GM12878 (cell line): ENCODE measurements around the gene PRKN. TPM values are rescaled to one million over a fixed set of nuclear protein-coding genes. Genes with fewer than 3 reads are reported as not detected.

Source experiments
- ATAC-seq: fragments of 200-7000 bp; cut with Tn5 transposase; 3 replicates; pipeline ENCODE4 v1.9.1; 2020; ENCODE audit warnings: mild to moderate bottlenecking, moderate library complexity
- BruUV-seq: library from RNA; stranded (reverse); fragments of 400-500 nt; replicated peaks from 2 replicates; lab custom pipeline; 2021; lab: Mats Ljungman, UMichigan
- CTCF ChIA-PET: fragments of 300-600 bp; sonication (Branson Sonifier 250); formaldehyde crosslinking; extraction: SDS; loops from one replicate; lab custom pipeline; 2021; ENCODE audit warnings: inconsistent platforms; lab: Yijun Ruan, JAX
- POLR2A ChIA-PET: fragments of 350-600 bp; formaldehyde crosslinking; extraction: SDS; loops from one replicate; lab custom pipeline; 2021; ENCODE audit warnings: inconsistent platforms; lab: Charles Lee
- RAD21 ChIA-PET: fragments of 300-600 bp; sonication (Branson Sonifier 250); formaldehyde crosslinking; loops from one replicate; lab custom pipeline; 2023; ENCODE audit warnings: antibody characterized with exemption; ENCODE audit not compliant: unreplicated experiment; lab: Charles Lee
- SMC1A ChIA-PET: fragments of 300-600 bp; sonication (Branson Sonifier 250); formaldehyde crosslinking; loops from one replicate; lab custom pipeline; 2023; ENCODE audit not compliant: unreplicated experiment, uncharacterized antibody; lab: Charles Lee
- DNase-seq: peaks from one replicate; pipeline ENCODE4 v3.0.0-alpha.2; 2011; ENCODE audit warnings: low read depth, low spot score
- FAIRE-seq: peaks from 3 replicates; lab custom pipeline; 2011; peaks lifted over from hg19 to GRCh38; lab: Jason Lieb, UNC
- H2AFZ ChIP-seq: 2 replicates; pipeline ENCODE4 v1.6.0; 2011; ENCODE audit warnings: low read depth, low read length, control low read depth; ENCODE audit not compliant: control insufficient read depth
- H3K27ac ChIP-seq: 2 replicates; pipeline ENCODE4 v1.5.1; 2011; ENCODE audit warnings: control low read depth; ENCODE audit not compliant: control insufficient read depth, insufficient read depth
- H3K27me3 ChIP-seq, 2 experiments: replicated peaks in 1 of 2; 2 replicates each; pipeline versions ENCODE4 v1.6.0 to v1.6.1; 2011; ENCODE audit warnings: low read length in 1 of 2; ENCODE audit not compliant: control insufficient read depth in 2 of 2, insufficient read depth in 2 of 2
- H3K36me3 ChIP-seq, 2 experiments: 2 replicates each; pipeline ENCODE4 v1.5.1; 2011; ENCODE audit warnings: low read length in 1 of 2; ENCODE audit not compliant: control insufficient read depth in 2 of 2, insufficient read depth in 2 of 2
- H3K4me1 ChIP-seq: 2 replicates; pipeline ENCODE4 v1.6.1; 2011; ENCODE audit warnings: mild to moderate bottlenecking, low read length, moderate library complexity, mixed read lengths; ENCODE audit not compliant: control insufficient read depth, insufficient read depth
- H3K4me2 ChIP-seq: 2 replicates; pipeline ENCODE4 v1.6.0; 2011; ENCODE audit warnings: control low read depth; ENCODE audit not compliant: control insufficient read depth, insufficient read depth
- H3K4me3 ChIP-seq: fragments of 200-600 bp; sonication (generic); 2 replicates; pipeline ENCODE4 v1.5.1; 2016
- H3K79me2 ChIP-seq: 2 replicates; pipeline ENCODE4 v1.6.0; 2011; ENCODE audit warnings: low read length; ENCODE audit not compliant: control insufficient read depth, insufficient read depth
- H3K9ac ChIP-seq: 2 replicates; pipeline ENCODE4 v1.8.0; 2011; ENCODE audit warnings: low read length, control low read depth, mixed read lengths; ENCODE audit not compliant: control insufficient read depth, insufficient read depth
- H3K9me3 ChIP-seq: replicated peaks from 3 replicates; pipeline ENCODE4 v1.5.1; 2011; ENCODE audit warnings: mild to moderate bottlenecking, low read length; ENCODE audit not compliant: control insufficient read depth, insufficient read depth
- H4K20me1 ChIP-seq: 2 replicates; pipeline ENCODE4 v1.6.0; 2011; ENCODE audit not compliant: control insufficient read depth, insufficient read depth
- BHLHE40 ChIP-seq, 2 experiments: fragments of 450-650 bp in 1 of 2; IDR thresholded peaks; 2 replicates each; pipeline ENCODE4 v1.6.1; 2011 to 2017; ENCODE audit warnings: low read depth in 2 of 2, borderline replicate concordance in 1 of 2, improper control_type of control experiment in 1 of 2, low read length in 1 of 2, mild to moderate bottlenecking in 1 of 2
- BMI1 ChIP-seq: fragments of 450-650 bp; IDR thresholded peaks from 2 replicates; pipeline ENCODE4 v1.6.1; 2016; ENCODE audit warnings: mild to moderate bottlenecking, moderate library complexity, borderline replicate concordance
- BRCA1 ChIP-seq: IDR thresholded peaks from 2 replicates; pipeline ENCODE4 v1.6.1; 2011; ENCODE audit warnings: low read depth, low read length, improper control_type of control experiment
- CBX3 ChIP-seq: fragments of 200-600 bp; sonication (generic); IDR thresholded peaks from 2 replicates; pipeline ENCODE4 v1.6.1; 2016; ENCODE audit warnings: low read depth, borderline replicate concordance
- EP300 ChIP-seq, 2 experiments: fragments of 150-350 bp in 1 of 2; IDR thresholded peaks; 2 replicates each; pipeline ENCODE4 v1.6.1; 2011 to 2012; ENCODE audit warnings: low read depth in 2 of 2, low read length in 2 of 2, borderline replicate concordance in 1 of 2, improper control_type of control experiment in 1 of 2, inconsistent platforms in 1 of 2; ENCODE audit not compliant: control insufficient read depth in 1 of 2
- HCFC1 ChIP-seq: fragments of 150-350 bp; IDR thresholded peaks from 2 replicates; pipeline ENCODE4 v1.6.1; 2014; ENCODE audit warnings: low read length
- JUND ChIP-seq: IDR thresholded peaks from 2 replicates; pipeline ENCODE4 v1.6.1; 2012; ENCODE audit warnings: low read depth, mild to moderate bottlenecking, low read length, improper control_type of control experiment, moderate library complexity
- KLF5 ChIP-seq: fragments of 450-650 bp; IDR thresholded peaks from 2 replicates; pipeline ENCODE4 v1.6.1; 2014; ENCODE audit warnings: mild to moderate bottlenecking; ENCODE audit not compliant: partially characterized antibody
- MYB ChIP-seq: fragments of 150-350 bp; IDR thresholded peaks from 2 replicates; pipeline ENCODE4 v1.6.1; 2014; ENCODE audit warnings: mild to moderate bottlenecking, low read depth, low read length, borderline replicate concordance
- NR2C2 ChIP-seq: IDR thresholded peaks from 2 replicates; pipeline ENCODE4 v1.6.1; 2011; ENCODE audit warnings: borderline replicate concordance, low read depth; ENCODE audit not compliant: control insufficient read depth, insufficient read length
- RBBP5 ChIP-seq: fragments of 200-600 bp; sonication (generic); conservative IDR thresholded peaks from 2 replicates; pipeline ENCODE4 v1.6.1; 2016
- SIN3A ChIP-seq: IDR thresholded peaks from 2 replicates; pipeline ENCODE4 v1.6.1; 2012; ENCODE audit warnings: low read depth, low read length, improper control_type of control experiment
- SIX5 ChIP-seq: IDR thresholded peaks from 2 replicates; pipeline ENCODE4 v1.6.1; 2011; ENCODE audit warnings: mild to moderate bottlenecking, low read depth, low read length, moderate library complexity; ENCODE audit not compliant: severe bottlenecking
- TAF1 ChIP-seq: IDR thresholded peaks from 2 replicates; pipeline ENCODE4 v1.6.1; 2011; ENCODE audit warnings: mild to moderate bottlenecking, low read depth, low read length, borderline replicate concordance
- TBL1XR1 ChIP-seq: IDR thresholded peaks from 2 replicates; pipeline ENCODE4 v1.6.1; 2012; ENCODE audit warnings: low read depth, low read length, improper control_type of control experiment
- ZNF207 ChIP-seq: fragments of 450-650 bp; IDR thresholded peaks from 2 replicates; pipeline ENCODE4 v1.6.1; 2014; ENCODE audit warnings: antibody characterized with exemption, mild to moderate bottlenecking, borderline replicate concordance
- ZZZ3 ChIP-seq: IDR thresholded peaks from 2 replicates; pipeline ENCODE4 v1.6.1; 2011; ENCODE audit warnings: low read depth; ENCODE audit not compliant: control insufficient read depth, insufficient read length
- WGBS: methylation state at CpG from one replicate; pipeline ENCODE4 v1.1.6; 2016; ENCODE audit warnings: low lambda C conversion rate; ENCODE audit not compliant: insufficient replicate concordance, insufficient coverage; ENCODE audit errors: missing lambda C conversion rate; 5-methylcytosine and 5-hydroxymethylcytosine counted together
- in situ Hi-C: fragments of 300-500 bp; cut with MboI; formaldehyde crosslinking; loops from 9 replicates; pipeline ENCODE4 v1.14.3; 2018; ENCODE audit warnings: mixed read lengths
- intact Hi-C: fragments of 100-400 bp; cut with micrococcal nuclease; formaldehyde crosslinking; loops from one replicate; pipeline ENCODE4 v1.14.2; 2022; ENCODE audit not compliant: unreplicated experiment
- polyA plus RNA-seq, 11 experiments: library from polyadenylated mRNA; depleted of rRNA in 4 of 11; unstranded in 6 of 11; stranded (reverse) in 5 of 11; fragments of >200 nt; fragmentation: Nextera tagmentation in 4 of 11; fragmentation: Illumina TruSeq in 1 of 11; extraction: Ambion mirVana in 4 of 11; extraction: Trizol in 1 of 11; gene quantifications; 1 replicate in 1 of 11; 2 replicates in 10 of 11; pipeline versions ENCODE4 v1.2.1 to v1.2.3, GENCODE V29; 2011 to 2016; ENCODE audit warnings: inconsistent platforms in 2 of 11, missing spikeins in 2 of 11, low read depth in 1 of 11
- total RNA-seq, 4 experiments: library from RNA; depleted of rRNA in 3 of 4; stranded (reverse); fragments of >200 nt in 3 of 4; fragmentation: Illumina TruSeq in 1 of 4; extraction: Trizol in 1 of 4; gene quantifications; 2 replicates each; pipeline versions ENCODE4 v1.2.1 to v1.2.3, GENCODE V29; 2013 to 2021
- TF ChIP-seq, protein P1 (sequence below): IDR thresholded peaks from 2 replicates; pipeline ENCODE4 v1.6.1; 2012; ENCODE audit warnings: low read depth, low read length, improper control_type of control experiment

The PRKN gene
- total and polyA plus RNA-seq, 10 of the 15 experiments (the other 5 are each of a cell fraction or from before 2014, with no cell fraction given) = 0.06 to 0.09 TPM; not detected in 8

- ATAC-seq = no peak
- no peak overlapping the region for H3K4me3 ChIP-seq
- no peak for FAIRE-seq
- peaks cover 0 to 2% of the 10 kb centered on the region in 2 experiments; a peak in 2 of 4 replicates for H3K27me3 ChIP-seq
- no peak overlapping the region for H3K4me2 ChIP-seq
- H3K4me1 ChIP-seq = no peaks in the 10 kb centered on the region
- RAD21 ChIA-PET = interaction anchor here (0.6 to 1.5 kb wide), 5 partner anchors 22 to 277 kb away, joined by 3 to 12 read pairs (median 5); no protein-coding TSS in a partner anchor
- no peak overlapping the region for H3K27ac ChIP-seq
- in situ Hi-C loops (no loop called here), intact Hi-C loops (loop anchor here (1.0 to 10.0 kb wide), 2 partner anchors 277 to 507 kb away; no protein-coding TSS in a partner anchor)
- BruUV-seq = no TSS peak
- SMC1A ChIA-PET = interaction anchor here (0.8 to 1.8 kb wide), 7 partner anchors 10 to 1023 kb away, joined by 3 to 8 read pairs (median 3); no protein-coding TSS in a partner anchor
- no peak for DNase-seq
- H3K36me3 ChIP-seq = no peaks in the 10 kb centered on the region
- no peak overlapping the region for H3K9ac ChIP-seq
- no peaks in the 10 kb centered on the region for H3K9me3 ChIP-seq
- no peaks in the 10 kb centered on the region for H4K20me1 ChIP-seq
- H2AFZ ChIP-seq = no peak overlapping the region
- TF ChIP-seq HCFC1 (no peak), ZZZ3 (no peak), CBX3 (no peak), MYB (no peak), BRCA1 (no peak), BMI1 (no peak), TAF1 (no peak), EP300 (IDR thresholded peaks at IDR 0.05; ENCODE audit: borderline replicate concordance in 1 of 2, control insufficient read depth in 1 of 2, low read depth in 2 of 2, low read length in 2 of 2) (no peak), JUND (no peak), BHLHE40 (IDR thresholded peaks at IDR 0.05; ENCODE audit: borderline replicate concordance in 1 of 2, low read depth in 2 of 2, low read length in 1 of 2) (no peak), NR2C2 (no peak), SIX5 (no peak), SIN3A (no peak), TBL1XR1 (no peak), ZNF207 (no peak), KLF5 (no peak), RBBP5 (no peak)
- TF ChIP-seq, protein P1, sequence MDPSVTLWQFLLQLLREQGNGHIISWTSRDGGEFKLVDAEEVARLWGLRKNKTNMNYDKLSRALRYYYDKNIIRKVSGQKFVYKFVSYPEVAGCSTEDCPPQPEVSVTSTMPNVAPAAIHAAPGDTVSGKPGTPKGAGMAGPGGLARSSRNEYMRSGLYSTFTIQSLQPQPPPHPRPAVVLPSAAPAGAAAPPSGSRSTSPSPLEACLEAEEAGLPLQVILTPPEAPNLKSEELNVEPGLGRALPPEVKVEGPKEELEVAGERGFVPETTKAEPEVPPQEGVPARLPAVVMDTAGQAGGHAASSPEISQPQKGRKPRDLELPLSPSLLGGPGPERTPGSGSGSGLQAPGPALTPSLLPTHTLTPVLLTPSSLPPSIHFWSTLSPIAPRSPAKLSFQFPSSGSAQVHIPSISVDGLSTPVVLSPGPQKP = no peak
- POLR2A ChIA-PET = no interaction called here
- WGBS = 7% methylated on average over 8 of the region's 8 CpGs
- no peaks in the 10 kb centered on the region for H3K79me2 ChIP-seq
- CTCF ChIA-PET = interaction anchor here (0.6 to 2.7 kb wide), 30 partner anchors 8 to 884 kb away, joined by 3 to 27 read pairs (median 3); no protein-coding TSS in a partner anchor
Observed at GRCh38 chr6:161417717-161418462, 1309.7 kb downstream of the PRKN start.
